ENCODE data around the gene CLEC11A. TPM values are rescaled to one million over a fixed set of nuclear protein-coding genes. Genes with fewer than 3 reads are reported as not detected.

The CLEC11A gene
- total and polyA plus RNA-seq, 8 donors, result 13.7 to 49.1 (median 40.3) TPM

DNA sequence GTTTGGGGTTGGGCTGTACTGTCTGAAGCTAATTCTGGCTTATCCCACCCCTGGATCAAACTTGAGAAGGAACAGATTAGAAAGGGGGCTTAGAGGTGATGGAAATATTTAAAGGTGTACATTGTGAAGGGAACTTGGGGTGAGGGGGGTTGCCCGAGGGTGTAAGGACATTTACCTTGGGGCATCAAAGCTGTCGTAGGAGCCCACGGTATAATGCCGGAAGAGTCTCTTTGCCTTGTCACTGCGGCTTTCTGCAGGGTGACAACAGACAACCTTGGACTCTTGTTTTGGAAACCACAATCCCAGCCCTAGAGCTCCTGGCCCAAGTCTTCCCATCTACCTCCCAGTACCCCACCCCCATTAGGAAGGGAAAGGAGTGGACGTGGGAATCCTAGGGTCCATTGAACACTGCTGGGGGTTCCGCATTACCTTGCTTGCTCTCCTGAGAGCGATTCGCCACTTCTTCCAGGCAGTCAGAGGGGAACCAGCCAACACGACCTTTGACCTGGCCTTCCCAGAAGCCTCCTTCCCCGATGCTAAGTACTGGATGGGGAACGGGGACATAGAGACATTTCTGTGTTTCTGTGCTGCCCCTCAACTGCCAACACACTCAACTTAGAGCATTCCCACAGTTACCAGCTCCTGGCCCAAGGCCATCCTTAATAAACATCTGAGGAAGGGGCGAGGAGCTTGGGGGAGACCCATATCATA is 25.6 kb upstream of the CLEC11A start:
- peaks cover 16 to 93% of the 10 kb centered on the region in 2 donors for H3K27me3 ChIP-seq
- H3K27ac ChIP-seq, result no peak overlapping the region
- ATAC-seq, result no peak
- no peak for DNase-seq
- H3K4me3 ChIP-seq, result no peak overlapping the region
- TF ChIP-seq CTCF (IDR thresholded peaks at IDR 0.05), result no peak
- H3K36me3 ChIP-seq, result no peaks in the 10 kb centered on the region
- no peaks in the 10 kb centered on the region for H3K4me1 ChIP-seq
- intact Hi-C loops (cut with DNase I), result no loop called here
- H3K9me3 ChIP-seq, result no peaks in the 10 kb centered on the region

- no peak for TF ChIP-seq CTCF (IDR thresholded peaks at IDR 0.05)
- Histone ChIP-seq H3K9me3 (no peaks in the 10 kb centered on the region), H3K27ac (no peak overlapping the region), H3K4me3 (no peak overlapping the region), H3K4me1 (no peaks in the 10 kb centered on the region), H3K27me3 (peaks cover 0 to 94% of the 10 kb centered on the region in 2 donors), H3K36me3 (no peaks in the 10 kb centered on the region)
- intact Hi-C loops (cut with DNase I), result no loop called here
- no peak for ATAC-seq
- no peak for DNase-seq
Observed at GRCh38 chr19:50701367-50701985, 21.7 kb upstream of the CLEC11A start.

GRCh38 chr19:50702158-50702870 is 20.9 kb upstream of the CLEC11A start:
- no peak for TF ChIP-seq CTCF (IDR thresholded peaks at IDR 0.05)
- no peaks in the 10 kb centered on the region for H3K36me3 ChIP-seq
- H3K27me3 ChIP-seq, result peaks cover 0 to 86% of the 10 kb centered on the region in 2 donors
- no peaks in the 10 kb centered on the region for H3K4me1 ChIP-seq
- intact Hi-C loops (cut with DNase I), result no loop called here
- ATAC-seq, result no peak
- H3K27ac ChIP-seq, result no peak overlapping the region
- no peak for DNase-seq
- H3K9me3 ChIP-seq, result no peaks in the 10 kb centered on the region
- no peak overlapping the region for H3K4me3 ChIP-seq

- TF ChIP-seq CTCF (IDR thresholded peaks at IDR 0.05), result no peak
- intact Hi-C loops (cut with DNase I), result no loop called here
- H3K4me3 ChIP-seq, result no peak overlapping the region
- ATAC-seq (no peak), DNase-seq (no peak)
- H3K27ac ChIP-seq, result no peak overlapping the region
- peaks cover 0 to 80% of the 10 kb centered on the region in 2 donors for H3K27me3 ChIP-seq
- no peaks in the 10 kb centered on the region for H3K36me3 ChIP-seq
- no peaks in the 10 kb centered on the region for H3K4me1 ChIP-seq
- no peaks in the 10 kb centered on the region for H3K9me3 ChIP-seq
Observed at GRCh38 chr19:50702871-50703829, 20.0 kb upstream of the CLEC11A start.

Data from left lung (tissue), 10 donors.